ENCODE data around the gene PASK. TPM values are rescaled to one million over a fixed set of nuclear protein-coding genes. Genes with fewer than 3 reads are reported as not detected.

Gene PASK
- total RNA-seq, 1 experiment from 2014 or later = 9.0 TPM

- DNase-seq (ENCODE audit: unreplicated experiment) = no peak
- ChIA-PET POLR2A (interaction anchor here (0.6 kb wide), 1 partner anchor 540 kb away, joined by 3 read pairs; no protein-coding TSS in a partner anchor), CTCF (interaction anchor here (1.4 kb wide), 1 partner anchor 10 kb away, joined by 7 read pairs; no protein-coding TSS in a partner anchor)
- peaks cover 6% of the 10 kb centered on the region for H3K4me1 Mint-ChIP-seq (ENCODE audit: insufficient read depth, unreplicated experiment)
- no peaks in the 10 kb centered on the region for H3K9me3 Mint-ChIP-seq (ENCODE audit: unreplicated experiment)
- intact Hi-C loops (cut with micrococcal nuclease) = no loop called here
- H3K36me3 Mint-ChIP-seq (ENCODE audit: insufficient read depth, unreplicated experiment) = peaks cover 16% of the 10 kb centered on the region
- H3K27me3 Mint-ChIP-seq (ENCODE audit: insufficient read depth, unreplicated experiment) = no peaks in the 10 kb centered on the region
- H3K4me3 Mint-ChIP-seq (ENCODE audit: unreplicated experiment) = no peak overlapping the region
- BruUV-seq (replicated peaks) = no TSS peak
- H3K27ac Mint-ChIP-seq (ENCODE audit: low read depth, unreplicated experiment) = no peak overlapping the region
- TF ChIP-seq CTCF (IDR thresholded peaks at IDR 0.05; ENCODE audit: unreplicated experiment) = no peak
Observed at GRCh38 chr2:241068136-241068941, 80.9 kb downstream of the PASK start.

GRCh38 chr2:241067501-241068135 lies 81.7 kb downstream of the PASK start:
- no peaks in the 10 kb centered on the region for H3K9me3 Mint-ChIP-seq (ENCODE audit: unreplicated experiment)
- peaks cover 6% of the 10 kb centered on the region for H3K4me1 Mint-ChIP-seq (ENCODE audit: insufficient read depth, unreplicated experiment)
- no peak overlapping the region for H3K4me3 Mint-ChIP-seq (ENCODE audit: unreplicated experiment)
- DNase-seq (ENCODE audit: unreplicated experiment) = no peak
- ChIA-PET POLR2A (interaction anchor here (0.5 kb wide), 1 partner anchor 16 kb away, joined by 6 read pairs; no protein-coding TSS in a partner anchor), CTCF (interaction anchor here (1.4 kb wide), 1 partner anchor 10 kb away, joined by 7 read pairs; no protein-coding TSS in a partner anchor)
- H3K27ac Mint-ChIP-seq (ENCODE audit: low read depth, unreplicated experiment) = no peak overlapping the region
- intact Hi-C loops (cut with micrococcal nuclease) = no loop called here
- no peaks in the 10 kb centered on the region for H3K27me3 Mint-ChIP-seq (ENCODE audit: insufficient read depth, unreplicated experiment)
- TF ChIP-seq CTCF (IDR thresholded peaks at IDR 0.05; ENCODE audit: unreplicated experiment) = no peak
- BruUV-seq (replicated peaks) = no TSS peak
- peaks cover 16% of the 10 kb centered on the region for H3K36me3 Mint-ChIP-seq (ENCODE audit: insufficient read depth, unreplicated experiment)

DNA sequence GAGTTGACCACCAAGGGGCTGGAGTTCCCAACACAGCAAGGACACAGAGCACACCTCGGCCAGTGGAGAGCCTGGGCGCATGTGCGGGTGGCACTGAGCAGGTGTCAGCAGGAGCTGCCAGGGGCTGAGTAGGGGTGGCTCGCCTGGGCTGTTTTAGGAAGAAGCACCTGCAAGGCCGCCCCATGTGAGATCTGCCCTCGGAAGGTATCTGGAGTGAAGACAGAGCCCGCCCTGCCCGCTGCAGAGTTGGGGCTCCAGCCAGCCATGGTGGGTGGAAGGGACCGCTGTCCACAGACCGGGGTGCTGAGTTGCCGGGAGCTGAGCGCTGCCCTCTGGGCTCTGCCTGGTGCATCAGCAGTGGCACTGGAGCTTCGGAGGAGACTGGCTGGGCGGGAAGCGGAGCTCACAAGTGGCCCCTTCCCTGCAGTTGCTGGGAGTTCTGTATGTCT lies 82.4 kb downstream of the PASK start:
- ChIA-PET POLR2A (interaction anchor here (0.5 kb wide), 1 partner anchor 15 kb away, joined by 6 read pairs; no protein-coding TSS in a partner anchor), CTCF (no interaction called here)
- Mint-ChIP-seq H3K9me3 (ENCODE audit: unreplicated experiment) (no peaks in the 10 kb centered on the region), H3K27ac (ENCODE audit: low read depth, unreplicated experiment) (no peak overlapping the region), H3K4me3 (ENCODE audit: unreplicated experiment) (no peak overlapping the region), H3K36me3 (ENCODE audit: insufficient read depth, unreplicated experiment) (peaks cover 16% of the 10 kb centered on the region), H3K27me3 (ENCODE audit: insufficient read depth, unreplicated experiment) (no peaks in the 10 kb centered on the region), H3K4me1 (ENCODE audit: insufficient read depth, unreplicated experiment) (peaks cover 6% of the 10 kb centered on the region)
- no peak for DNase-seq (ENCODE audit: unreplicated experiment)
- TF ChIP-seq CTCF (IDR thresholded peaks at IDR 0.05; ENCODE audit: unreplicated experiment) = no peak
- no TSS peak for BruUV-seq (replicated peaks)
- intact Hi-C loops (cut with micrococcal nuclease) = no loop called here

- intact Hi-C loops (cut with micrococcal nuclease) = no loop called here
- POLR2A ChIA-PET = no interaction called here
- no peak overlapping the region for H3K4me3 Mint-ChIP-seq (ENCODE audit: unreplicated experiment)
- H3K9me3 Mint-ChIP-seq (ENCODE audit: unreplicated experiment) = no peaks in the 10 kb centered on the region
- peaks cover 17% of the 10 kb centered on the region for H3K36me3 Mint-ChIP-seq (ENCODE audit: insufficient read depth, unreplicated experiment)
- CTCF ChIA-PET = interaction anchor here (0.6 kb wide), 2 partner anchors 58 to 73 kb away, joined by 3 to 4 read pairs; no protein-coding TSS in a partner anchor
- no peak for TF ChIP-seq CTCF (IDR thresholded peaks at IDR 0.05; ENCODE audit: unreplicated experiment)
- BruUV-seq (replicated peaks) = no TSS peak
- H3K4me1 Mint-ChIP-seq (ENCODE audit: insufficient read depth, unreplicated experiment) = peaks cover 9% of the 10 kb centered on the region
- H3K27ac Mint-ChIP-seq (ENCODE audit: low read depth, unreplicated experiment) = no peak overlapping the region
- H3K27me3 Mint-ChIP-seq (ENCODE audit: insufficient read depth, unreplicated experiment) = no peaks in the 10 kb centered on the region
- no peak for DNase-seq (ENCODE audit: unreplicated experiment)
Observed at GRCh38 chr2:241066171-241066892, 82.9 kb downstream of the PASK start.
